ENCODE results near the gene CABLES1.
"Not testable (repeated sequence)": the region's sequence is repeated elsewhere in the genome, so short reads cannot be mapped to it uniquely, and the experiment has no call there.

- not testable (repeated sequence) for TF ChIP-seq CTCF (IDR thresholded peaks at IDR 0.05; ENCODE audit: borderline replicate concordance, extremely low read depth, low read length, poor library complexity, severe bottlenecking); EZH2 (IDR thresholded peaks at IDR 0.05; ENCODE audit: borderline replicate concordance, low read depth, low read length, severe bottlenecking)
Measured at GRCh38 chr18:23285581-23285980, 150.3 kb downstream of the CABLES1 start.
